Stomach (tissue), 9 donors: ENCODE data around the gene STK4. TPM values are rescaled to one million over a fixed set of nuclear protein-coding genes. Genes with fewer than 3 reads are reported as not detected.

Experiments used
- DNase-seq, 2 donors: peaks; one replicate each; pipeline versions ENCODE4 v3.0.0 to v3.0.0-alpha.2; 2013 to 2019
- H3K27ac ChIP-seq, 5 donors: fragments of 200-600 bp in 4 of 5; sonication (generic) in 4 of 5; one replicate each; pipeline ENCODE4 v1.5.1; 2013 to 2019; ENCODE audit warnings: mild to moderate bottlenecking in 1 of 5, moderate library complexity in 1 of 5
- H3K27me3 ChIP-seq, 3 donors: fragments of 200-600 bp; sonication (generic); one replicate each; pipeline ENCODE4 v1.5.1; 2017 to 2019; ENCODE audit warnings: mixed run types in 1 of 3
- H3K36me3 ChIP-seq, 4 donors: fragments of 200-600 bp; sonication (generic); 1 replicate in 3 of 4; 2 replicates in 1 of 4; pipeline ENCODE4 v1.5.1; 2016 to 2019
- H3K4me1 ChIP-seq, 4 donors: fragments of 200-600 bp; sonication (generic); one replicate each; pipeline ENCODE4 v1.5.1; 2016 to 2019
- H3K4me3 ChIP-seq, 4 donors: fragments of 200-600 bp; sonication (generic) in 3 of 4; one replicate each; pipeline ENCODE4 v1.5.1; 2016 to 2019; ENCODE audit warnings: mild to moderate bottlenecking in 1 of 4
- H3K9me3 ChIP-seq, 4 donors: fragments of 200-600 bp; sonication (generic); one replicate each; pipeline ENCODE4 v1.5.1; 2016 to 2019
- CTCF ChIP-seq, 7 experiments: fragments of 450-650 bp in 4 of 7; fragments of 200-600 bp in 3 of 7; sonication (generic) in 3 of 7; IDR thresholded peaks; one replicate each; pipeline ENCODE4 v1.5.1; 2016 to 2019; ENCODE audit warnings: antibody characterized with exemption in 7 of 7, control low read depth in 2 of 7, mild to moderate bottlenecking in 1 of 7
- EP300 ChIP-seq: sonication (generic); formaldehyde crosslinking; IDR thresholded peaks from one replicate; pipeline ENCODE4 v1.6.1; 2017; ENCODE audit warnings: antibody characterized with exemption
- POLR2A ChIP-seq, 4 donors: fragments of 450-650 bp; IDR thresholded peaks; one replicate each; pipeline ENCODE4 v1.6.1; 2016; ENCODE audit warnings: antibody characterized with exemption in 4 of 4, control low read depth in 2 of 4, mild to moderate bottlenecking in 1 of 4, moderate library complexity in 1 of 4
- POLR2AphosphoS5 ChIP-seq, 3 donors: sonication (generic); formaldehyde crosslinking; IDR thresholded peaks; one replicate each; pipeline ENCODE4 v1.6.1; 2016; ENCODE audit warnings: antibody characterized with exemption in 3 of 3
- WGBS, 5 donors: extraction: QIAGEN DNeasy Blood & Tissue Kit in 3 of 5; methylation state at CpG; one replicate each; pipeline versions ENCODE4 v1.1.5 to v1.1.7; 2013 to 2018; 5-methylcytosine and 5-hydroxymethylcytosine counted together
- intact Hi-C: fragments of 100-400 bp; cut with DNase I; formaldehyde crosslinking; loops from one replicate; pipeline ENCODE4 v1.15.1; 2023; ENCODE audit warnings: low total_unique reads
- polyA plus RNA-seq, 3 donors: library from polyadenylated mRNA; stranded (reverse); fragments of 200-250 nt; gene quantifications; one replicate each; pipeline ENCODE4 v1.2.3, GENCODE V29; 2013
- total RNA-seq, 5 donors: library from RNA; depleted of rRNA; stranded (reverse); fragments of >200 nt; gene quantifications; one replicate each; pipeline versions ENCODE4 v1.1.0 to v1.2.3, GENCODE V29; 2014 to 2016
- donor health status: healthy with polysubstance abuse.
- donor health status: Bipolar disorder and iron deficiency.
- donor health status: healthy.

Gene STK4
- total and polyA plus RNA-seq, 8 donors, result 4.8 to 49.6 (median 19.3) TPM

DNA sequence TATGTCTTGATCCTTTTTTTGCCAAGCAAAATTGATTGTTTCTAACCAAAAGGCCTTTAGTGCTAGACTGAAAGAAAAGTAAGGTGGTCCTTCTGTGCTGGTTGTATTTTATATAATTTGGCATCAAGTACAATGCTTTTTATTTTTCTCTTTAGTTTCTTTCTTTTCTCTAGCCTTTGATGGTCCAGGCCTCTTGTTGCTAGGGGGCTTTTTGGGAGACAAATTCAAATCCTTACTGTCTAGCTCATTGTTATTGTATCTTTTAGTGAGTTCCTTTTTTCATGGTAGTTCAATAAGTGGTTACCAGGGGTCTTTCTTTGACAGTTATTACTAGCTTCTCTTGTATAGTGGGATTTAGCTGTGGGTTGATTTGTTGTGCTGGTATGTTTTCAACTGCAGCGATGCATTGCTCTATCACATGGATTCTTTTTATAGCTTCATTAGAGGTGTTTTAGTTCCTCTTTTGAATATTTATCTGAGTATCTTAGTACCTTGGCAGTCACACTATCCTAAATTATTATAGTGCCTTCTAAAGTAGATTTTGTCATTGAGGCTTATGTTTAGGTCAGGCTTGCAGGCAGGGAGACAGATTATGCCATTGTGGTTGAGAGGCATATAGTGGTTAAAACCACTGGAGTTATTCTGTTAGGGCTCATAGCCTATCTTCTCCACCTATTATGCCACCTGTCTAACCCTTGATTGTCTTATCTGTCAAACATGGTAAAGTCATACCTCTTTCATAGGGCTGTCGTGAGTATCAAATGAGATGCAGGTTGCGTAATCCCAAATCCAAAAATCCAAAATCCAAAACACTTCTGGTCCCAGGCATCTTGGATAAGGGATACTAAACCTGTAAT is 85.1 kb downstream of the STK4 start:
- Histone ChIP-seq H3K27me3 (no peaks in the 10 kb centered on the region), H3K4me1 (peaks cover 0 to 36% (median 7%) of the 10 kb centered on the region in 4 donors), H3K27ac (no peak overlapping the region), H3K36me3 (peaks cover 0 to 41% (median 7%) of the 10 kb centered on the region in 4 donors), H3K9me3 (no peaks in the 10 kb centered on the region), H3K4me3 (no peak overlapping the region)
- no peak for TF ChIP-seq POLR2AphosphoS5 (IDR thresholded peaks at IDR 0.05)
- TF ChIP-seq POLR2A (IDR thresholded peaks at IDR 0.05), result no peak
- no peak for TF ChIP-seq EP300
- no peak for TF ChIP-seq CTCF (IDR thresholded peaks at IDR 0.05)
- intact Hi-C loops, result no loop called here
- no peak for DNase-seq
- 79 to 87% (median 82%) methylated on average over 3 of the region's 3 CpGs for WGBS, 5 donors

DNA sequence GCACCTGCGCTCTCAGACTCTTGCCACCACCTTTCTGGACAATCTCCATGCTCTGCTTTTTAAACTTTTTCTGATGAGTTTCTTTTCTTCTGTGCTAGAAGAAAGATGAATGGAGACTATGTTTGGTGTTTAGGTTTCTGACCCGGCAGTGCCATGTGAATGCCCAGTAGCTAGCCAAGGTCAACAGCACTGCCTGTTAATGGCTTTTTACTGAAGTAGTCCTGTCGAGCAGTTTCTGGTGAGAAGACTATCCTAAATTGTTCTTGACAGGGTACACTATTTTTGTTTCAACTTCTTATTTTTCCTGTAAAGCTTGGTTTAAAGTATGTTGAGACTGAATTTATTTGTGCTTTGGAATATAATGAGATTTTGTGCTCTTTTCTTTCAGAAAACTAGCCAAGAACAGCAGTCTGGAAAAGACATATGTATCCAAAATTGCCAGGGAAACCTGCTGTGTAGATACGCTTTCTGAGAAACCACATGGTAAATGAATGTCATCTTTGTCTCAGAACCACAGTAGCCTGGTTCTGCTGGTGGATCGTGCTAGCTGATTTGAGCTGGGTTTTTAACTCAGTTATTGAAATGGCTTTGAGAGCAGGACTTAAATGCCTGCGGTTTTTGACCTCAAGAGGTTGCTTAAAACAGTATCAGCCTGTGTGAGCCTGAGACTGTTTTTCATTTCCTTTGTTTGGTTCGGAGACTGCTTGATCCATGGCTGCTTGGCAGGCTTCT is 86.6 kb downstream of the STK4 start:
- peak in 1 of 2 donors; percentile 39 for DNase-seq
- 42 to 74% (median 47%) methylated on average over 7 of the region's 7 CpGs for WGBS, 5 donors
- TF ChIP-seq CTCF (IDR thresholded peaks at IDR 0.05), result no peak
- no peak for TF ChIP-seq POLR2A (IDR thresholded peaks at IDR 0.05)
- no peak for TF ChIP-seq POLR2AphosphoS5 (IDR thresholded peaks at IDR 0.05)
- TF ChIP-seq EP300, result no peak

GRCh38 chr20:45053430-45054351 is 87.4 kb downstream of the STK4 start:
- intact Hi-C loops, result no loop called here
- no peak for DNase-seq
- no peak overlapping the region for H3K27ac ChIP-seq

More for the DNA sequence above, 86.6 kb downstream of the STK4 start:
- Histone ChIP-seq H3K9me3 (no peaks in the 10 kb centered on the region), H3K4me1 (peaks cover 0 to 44% (median 12%) of the 10 kb centered on the region in 4 donors), H3K27ac (no peak overlapping the region), H3K4me3 (no peak overlapping the region), H3K27me3 (no peaks in the 10 kb centered on the region), H3K36me3 (peaks cover 0 to 51% (median 15%) of the 10 kb centered on the region in 4 donors)
- intact Hi-C loops, result no loop called here

More at GRCh38 chr20:45053430-45054351, 87.4 kb downstream of the STK4 start:
- TF ChIP-seq POLR2A (IDR thresholded peaks at IDR 0.05) (no peak), EP300 (no peak), CTCF (IDR thresholded peaks at IDR 0.05) (no peak), POLR2AphosphoS5 (IDR thresholded peaks at IDR 0.05) (no peak)
- 76 to 90% (median 86%) methylated on average over 8 of the region's 8 CpGs for WGBS, 5 donors
- H3K4me3 ChIP-seq, result no peak overlapping the region
- H3K27me3 ChIP-seq, result no peaks in the 10 kb centered on the region
- peaks cover 0 to 44% (median 12%) of the 10 kb centered on the region in 4 donors for H3K4me1 ChIP-seq
- H3K36me3 ChIP-seq, result peaks cover 0 to 48% (median 15%) of the 10 kb centered on the region in 4 donors
- H3K9me3 ChIP-seq, result no peaks in the 10 kb centered on the region
